Stimulated activated CD8-positive, alpha-beta memory T cell treated with anti-CD3 and anti-CD28 coated beads, Interleukin-15, amount 100 ng/mL, for 48 hours (primary cell): Measurements from ENCODE around the gene PDE4A.

Source experiments
- DNase-seq, 2 donors: peaks; one replicate each; pipeline ENCODE4 v3.0.0-alpha.2; 2020; ENCODE audit warnings: low read depth in 2 of 2

The PDE4A gene

DNA sequence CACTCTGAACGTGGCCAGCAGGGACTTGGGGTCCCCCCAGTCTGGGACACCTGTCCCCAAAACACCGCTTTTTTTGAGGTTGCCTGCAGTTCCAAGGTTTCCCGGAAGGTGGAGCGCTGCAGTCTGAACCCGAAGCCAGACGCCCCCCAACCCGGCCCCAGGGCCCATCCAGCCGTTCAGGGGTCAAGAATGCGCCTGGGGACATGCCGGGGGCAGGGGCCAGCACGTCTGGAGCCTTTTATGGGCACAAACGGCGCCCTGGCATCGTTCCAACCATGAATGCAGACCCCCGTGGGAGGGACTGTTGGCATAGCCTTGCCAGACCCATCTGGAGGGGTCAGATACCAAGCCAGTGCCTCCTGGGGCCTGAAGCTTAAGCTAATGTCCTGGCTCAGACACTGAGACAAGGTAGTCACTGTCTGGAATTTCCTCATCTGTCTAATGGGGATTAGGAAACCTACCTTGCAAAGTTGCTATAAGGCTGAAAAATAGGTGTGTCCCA, 90.0 kb downstream of the PDE4A start:
- DNase-seq, result no peak

DNA sequence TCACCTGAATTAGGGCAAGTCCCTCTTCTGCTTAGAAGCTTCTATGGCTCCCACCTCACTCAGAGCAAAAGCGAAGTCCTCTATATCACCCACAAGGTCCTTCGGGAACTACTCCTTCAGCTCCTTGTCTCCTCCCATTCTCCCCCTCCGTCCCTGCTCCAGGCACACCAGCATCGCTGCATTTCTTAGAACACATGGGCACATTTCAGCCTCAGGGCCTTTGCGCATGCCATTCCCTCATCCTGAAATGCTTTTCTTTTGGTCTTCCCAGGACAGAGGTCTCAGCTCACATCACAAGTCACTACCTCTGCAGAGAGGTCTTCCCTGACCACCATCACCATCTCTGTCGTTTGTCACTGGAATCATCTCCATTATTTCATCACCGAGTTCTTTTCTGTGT, 92.9 kb downstream of the PDE4A start:
- DNase-seq, result no peak

GRCh38 chr19:10514211-10515145, 94.1 kb downstream of the PDE4A start:
- peak; percentile 34 to 51 for DNase-seq

DNA sequence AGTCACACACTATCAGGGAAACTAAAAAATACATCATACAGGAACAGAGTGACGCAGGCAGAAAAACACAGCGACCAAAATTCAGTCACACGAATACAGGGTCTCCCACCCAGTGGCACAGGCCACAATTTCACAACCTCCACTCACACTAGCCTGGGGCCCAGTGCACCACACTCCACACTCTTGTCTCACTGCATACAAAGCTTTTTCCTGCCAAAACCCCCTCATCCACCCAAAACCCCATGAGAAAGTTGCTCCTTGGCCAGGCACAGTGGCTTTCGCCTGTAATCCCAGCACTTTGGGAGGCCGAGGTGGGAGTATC, 95.7 kb downstream of the PDE4A start:
- DNase-seq, result no peak

GRCh38 chr19:10516671-10517286, 96.4 kb downstream of the PDE4A start:
- no peak for DNase-seq

DNA sequence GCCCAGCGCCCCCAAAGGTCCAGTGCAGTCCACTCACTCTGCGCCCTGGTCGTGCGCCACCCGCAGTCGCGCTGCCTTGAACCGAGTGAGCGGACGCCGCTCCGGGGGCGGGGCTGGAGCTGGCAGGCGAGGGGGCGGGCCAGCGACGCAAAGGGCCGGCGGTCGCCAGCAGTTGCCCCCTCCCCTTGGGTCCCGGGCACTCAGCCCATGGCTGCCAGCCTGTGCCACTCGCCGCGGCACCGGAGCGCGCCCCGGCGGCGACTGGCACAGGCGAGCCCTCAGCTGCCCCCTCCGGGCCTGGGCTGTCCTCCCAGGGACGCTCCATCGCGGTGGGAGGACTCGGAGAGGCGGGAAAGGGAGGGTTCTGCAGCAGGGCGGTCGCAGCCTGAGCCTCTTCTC, 97.0 kb downstream of the PDE4A start, which contains the start of gene S1PR5:
Gene S1PR5, minus strand, starts transcription at position 87 of the 399 bp plus-strand sequence. CDS start 2,436 bp downstream, outside the sequence.
- no peak for DNase-seq

DNA sequence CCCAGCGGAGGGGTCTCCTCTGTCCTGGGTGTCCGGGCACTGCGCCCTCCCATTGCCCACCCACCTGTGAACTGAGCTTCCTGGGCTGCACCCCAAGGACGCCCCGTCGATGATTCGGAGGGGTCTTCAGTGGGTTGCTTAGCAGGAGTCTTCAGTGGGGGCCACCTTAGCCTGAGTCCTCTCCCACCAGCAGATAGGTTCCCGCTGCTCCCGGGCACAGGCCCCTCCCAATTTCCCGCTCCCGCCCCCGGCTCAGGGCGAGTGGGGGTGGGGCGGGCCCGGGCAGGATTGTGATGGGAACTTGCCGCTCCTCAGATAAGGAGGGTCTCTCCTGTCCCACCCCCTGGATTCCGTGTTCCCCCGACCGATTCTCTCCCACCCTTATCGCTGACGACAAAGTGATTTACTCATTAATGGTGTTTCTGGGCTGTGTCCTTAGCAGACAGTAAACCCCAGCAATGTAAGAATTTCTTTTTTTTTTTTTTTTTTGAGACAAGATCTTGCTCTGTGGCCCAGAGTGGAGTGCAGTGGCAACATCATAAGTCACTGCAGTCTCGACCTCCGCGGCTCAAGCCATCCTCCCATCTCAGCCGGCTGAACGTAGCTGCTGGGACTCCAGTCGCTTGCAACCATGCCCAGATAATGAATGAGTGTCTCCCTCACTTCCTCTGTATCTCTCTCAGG, 97.6 kb downstream of the PDE4A start:
- DNase-seq, result no peak

- no peak for DNase-seq
These were observed 98.4 kb downstream of the PDE4A start for GRCh38 chr19:10518444-10519361.
